ENCODE measurements around the gene HIF3A.

Gene HIF3A

DNA sequence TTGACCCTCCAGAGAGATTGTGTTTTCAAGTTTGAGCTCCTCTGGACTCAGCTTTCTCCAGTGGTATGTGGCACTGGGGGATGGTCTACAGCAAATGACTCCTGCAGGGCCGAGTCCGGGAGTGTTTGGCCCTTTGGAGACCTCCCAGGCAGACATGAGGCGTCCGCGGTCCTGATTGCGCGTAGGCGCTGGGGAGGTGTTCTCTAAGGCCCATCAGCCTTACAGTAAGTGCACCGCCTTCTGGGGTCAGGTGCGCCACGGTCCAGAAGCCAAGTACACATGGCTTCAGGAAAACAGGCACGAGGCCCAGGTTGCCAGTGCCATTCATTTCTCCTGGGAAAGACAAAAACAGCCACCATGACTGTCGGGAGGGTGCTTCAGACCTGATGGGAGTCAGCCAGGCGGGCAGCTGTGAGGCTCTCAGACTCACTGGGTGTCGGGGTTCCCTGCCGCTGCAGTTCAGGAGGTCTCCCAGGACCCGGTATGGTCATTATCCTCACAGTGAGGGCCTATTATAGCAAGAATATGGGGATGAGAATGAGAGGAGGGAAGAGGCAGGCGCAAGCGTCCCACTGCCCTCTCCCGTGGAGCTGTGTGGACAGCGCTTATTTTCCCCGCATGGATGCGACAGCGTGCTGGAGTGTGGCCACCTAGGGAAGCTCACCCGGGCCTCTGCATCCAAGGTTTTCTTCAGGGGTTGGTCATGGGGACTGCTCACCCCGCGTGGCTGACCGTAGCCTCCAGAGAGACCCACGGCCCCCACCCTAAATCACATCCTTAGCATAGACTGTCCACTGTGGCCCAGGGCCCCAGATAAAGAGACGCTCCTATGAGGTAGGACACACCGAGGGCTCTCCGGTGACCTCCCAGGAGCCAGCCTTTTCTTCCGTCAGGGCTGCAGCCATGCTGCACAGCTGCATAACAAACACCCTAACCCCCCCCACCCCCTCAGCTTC is 94.7 kb downstream of the HIF3A start:
- TF ChIP-seq, protein P1, sequence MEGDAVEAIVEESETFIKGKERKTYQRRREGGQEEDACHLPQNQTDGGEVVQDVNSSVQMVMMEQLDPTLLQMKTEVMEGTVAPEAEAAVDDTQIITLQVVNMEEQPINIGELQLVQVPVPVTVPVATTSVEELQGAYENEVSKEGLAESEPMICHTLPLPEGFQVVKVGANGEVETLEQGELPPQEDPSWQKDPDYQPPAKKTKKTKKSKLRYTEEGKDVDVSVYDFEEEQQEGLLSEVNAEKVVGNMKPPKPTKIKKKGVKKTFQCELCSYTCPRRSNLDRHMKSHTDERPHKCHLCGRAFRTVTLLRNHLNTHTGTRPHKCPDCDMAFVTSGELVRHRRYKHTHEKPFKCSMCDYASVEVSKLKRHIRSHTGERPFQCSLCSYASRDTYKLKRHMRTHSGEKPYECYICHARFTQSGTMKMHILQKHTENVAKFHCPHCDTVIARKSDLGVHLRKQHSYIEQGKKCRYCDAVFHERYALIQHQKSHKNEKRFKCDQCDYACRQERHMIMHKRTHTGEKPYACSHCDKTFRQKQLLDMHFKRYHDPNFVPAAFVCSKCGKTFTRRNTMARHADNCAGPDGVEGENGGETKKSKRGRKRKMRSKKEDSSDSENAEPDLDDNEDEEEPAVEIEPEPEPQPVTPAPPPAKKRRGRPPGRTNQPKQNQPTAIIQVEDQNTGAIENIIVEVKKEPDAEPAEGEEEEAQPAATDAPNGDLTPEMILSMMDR (IDR thresholded peaks at IDR 0.05; ENCODE audit: insufficient read depth, low read length, poor library complexity, severe bottlenecking), result no peak
- H3K27me3 ChIP-seq (replicated peaks; ENCODE audit: control insufficient read depth, insufficient read depth, low read length), result no peaks in the 10 kb centered on the region
- no peak overlapping the region for H3K4me3 ChIP-seq (replicated peaks; ENCODE audit: low read depth, low read length)
- no peak for DNase-seq (ENCODE audit: extremely low read depth, insufficient read length)
- H3K36me3 ChIP-seq (ENCODE audit: control insufficient read depth, insufficient read depth, low read length), result peaks cover 20% of the 10 kb centered on the region

GRCh38 chr19:46392252-46392801 is 95.5 kb downstream of the HIF3A start:
- H3K27me3 ChIP-seq (replicated peaks; ENCODE audit: control insufficient read depth, insufficient read depth, low read length), result no peaks in the 10 kb centered on the region
- no peak overlapping the region for H3K4me3 ChIP-seq (replicated peaks; ENCODE audit: low read depth, low read length)
- H3K36me3 ChIP-seq (ENCODE audit: control insufficient read depth, insufficient read depth, low read length), result peaks cover 14% of the 10 kb centered on the region
- no peak for DNase-seq (ENCODE audit: extremely low read depth, insufficient read length)
- TF ChIP-seq, protein P1 (IDR thresholded peaks at IDR 0.05; ENCODE audit: insufficient read depth, low read length, poor library complexity, severe bottlenecking), result no peak

GRCh38 chr19:46392837-46393236 is 96.0 kb downstream of the HIF3A start:
- Histone ChIP-seq H3K4me3 (replicated peaks; ENCODE audit: low read depth, low read length) (no peak overlapping the region), H3K27me3 (replicated peaks; ENCODE audit: control insufficient read depth, insufficient read depth, low read length) (no peaks in the 10 kb centered on the region), H3K36me3 (ENCODE audit: control insufficient read depth, insufficient read depth, low read length) (peaks cover 9% of the 10 kb centered on the region)

More at GRCh38 chr19:46392837-46393236, 96.0 kb downstream of the HIF3A start:
- TF ChIP-seq, protein P1 (IDR thresholded peaks at IDR 0.05; ENCODE audit: insufficient read depth, low read length, poor library complexity, severe bottlenecking), result no peak
- DNase-seq (ENCODE audit: extremely low read depth, insufficient read length), result no peak

All from GM06990 (cell line).